ENCODE results near the gene CENPH.
"Not testable (repeated sequence)": the region's sequence is repeated elsewhere in the genome, so short reads cannot be mapped to it uniquely, and the experiment has no call there.

The CENPH gene

DNA sequence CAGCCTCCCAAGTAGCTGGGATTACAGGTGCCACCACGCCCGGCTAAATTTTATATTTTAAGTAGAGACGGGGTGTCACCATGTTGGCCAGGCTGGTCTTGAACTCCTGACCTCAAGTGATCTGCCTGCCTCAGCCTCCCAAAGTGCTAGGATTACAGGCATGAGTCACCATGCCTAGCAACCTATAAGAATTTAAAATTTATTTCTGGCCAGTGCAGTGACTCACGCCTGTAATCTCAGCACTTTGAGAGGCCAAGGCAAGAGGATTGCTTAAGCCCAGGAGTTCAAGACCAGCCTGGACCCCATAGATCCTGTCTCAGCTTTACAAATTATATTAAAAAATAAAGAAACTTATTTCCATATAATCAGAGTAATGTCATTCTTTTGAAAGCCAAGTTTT lies 66.6 kb downstream of the CENPH start:
- FAIRE-seq, result not testable (repeated sequence)

DNA sequence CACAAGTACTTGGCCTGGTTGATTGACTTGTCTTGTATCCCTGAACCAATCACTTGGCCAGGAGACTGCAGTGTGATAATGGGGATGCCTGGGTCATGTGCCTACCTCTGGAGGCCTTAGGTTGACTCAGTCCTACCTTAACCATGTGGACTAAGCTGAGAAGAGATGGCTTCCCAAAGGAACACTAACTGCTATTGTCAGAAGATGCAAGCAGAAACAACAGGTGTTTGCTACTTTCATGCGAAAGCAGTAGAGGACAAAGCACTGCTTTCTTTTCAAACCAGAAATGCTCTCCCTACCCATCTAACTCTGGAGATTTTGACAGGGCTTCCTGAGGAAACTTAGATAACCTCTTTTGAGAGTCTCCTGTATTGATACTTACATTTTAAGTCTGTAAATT lies 68.2 kb downstream of the CENPH start:
- FAIRE-seq, result no peak
